ENCODE data around the gene MEGF10.

GRCh38 chr5:127451096-127451495 is 160.5 kb downstream of the MEGF10 start:
- TF ChIP-seq PKNOX1 (IDR thresholded peaks at IDR 0.05) (no peak), SP1 (IDR thresholded peaks at IDR 0.05) (no peak)

Data from HEK293T (cell line).